ENCODE data around the gene SPR.

Gene SPR

DNA sequence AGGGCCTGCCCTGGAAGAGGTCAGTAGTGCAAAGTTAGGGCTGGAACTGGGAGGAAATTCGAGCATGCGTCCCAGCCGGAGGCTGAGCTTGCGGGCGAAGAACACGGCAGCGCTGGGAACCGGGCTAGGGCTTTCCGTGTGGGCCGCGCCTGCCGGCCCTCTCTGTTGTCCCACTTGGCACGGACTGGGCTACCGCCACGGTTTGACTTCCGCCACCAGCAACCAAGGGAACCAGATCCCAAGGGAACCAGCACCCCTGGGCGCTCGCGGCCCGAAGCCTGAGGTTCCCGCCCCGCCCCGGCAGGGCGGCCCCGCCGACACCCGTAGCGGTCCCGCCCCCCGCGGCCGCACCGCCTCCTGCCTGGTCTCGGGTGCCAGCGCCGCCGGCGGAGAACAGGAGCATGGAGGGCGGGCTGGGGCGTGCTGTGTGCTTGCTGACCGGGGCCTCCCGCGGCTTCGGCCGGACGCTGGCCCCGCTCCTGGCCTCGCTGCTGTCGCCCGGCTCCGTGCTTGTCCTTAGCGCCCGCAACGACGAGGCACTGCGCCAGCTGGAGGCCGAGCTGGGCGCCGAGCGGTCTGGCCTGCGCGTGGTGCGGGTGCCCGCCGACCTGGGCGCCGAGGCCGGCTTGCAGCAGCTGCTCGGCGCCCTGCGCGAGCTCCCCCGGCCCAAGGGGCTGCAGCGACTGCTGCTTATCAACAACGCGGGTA, at the start of gene SPR:
SPR (plus strand) TSS at position 377 of the 708 bp plus-strand sequence; CDS start at position 402, 25 bp downstream.
- DNase-seq = peak; percentile 65 to 68

DNA sequence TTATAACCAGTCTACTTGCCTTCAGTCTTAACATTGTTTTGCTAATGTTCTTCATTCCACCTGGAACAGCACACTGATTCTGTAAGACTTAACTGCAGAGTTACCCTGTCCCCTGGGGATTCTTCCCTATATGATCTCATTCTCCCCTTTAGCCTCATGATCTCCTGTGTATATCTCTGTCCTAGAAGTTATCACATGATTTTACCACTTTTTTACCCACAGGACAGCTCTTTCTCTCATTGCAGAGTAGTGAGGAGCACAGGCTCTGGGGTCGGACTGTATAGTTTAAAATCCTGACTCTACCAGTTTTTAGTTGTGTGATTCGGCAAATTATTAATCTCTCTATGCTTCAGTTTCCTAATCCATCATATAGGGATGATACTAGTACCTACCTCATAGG, 47.1 kb upstream of the SPR start:
- DNase-seq = no peak

- no peak for DNase-seq
Observed at GRCh38 chr2:72841462-72842125, 45.6 kb upstream of the SPR start.

DNA sequence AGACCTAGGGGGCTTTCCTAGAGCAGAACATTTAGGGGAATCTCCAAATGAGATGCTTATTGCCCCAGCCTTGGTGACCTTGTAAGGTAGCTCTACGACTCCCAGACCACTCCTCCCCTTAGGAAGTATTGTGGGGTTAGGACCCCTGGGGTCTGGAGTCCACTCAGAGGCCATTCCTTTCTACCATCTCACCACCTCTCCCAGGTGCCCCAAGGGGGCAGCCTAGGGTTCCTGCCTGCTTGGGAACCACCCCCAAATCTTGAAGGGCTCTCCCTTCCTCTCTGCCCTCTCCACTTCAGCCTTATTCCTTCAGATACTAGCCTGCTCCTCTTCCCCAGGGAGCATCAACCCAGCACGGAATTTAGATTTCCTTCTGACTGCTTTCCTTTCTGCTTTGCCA, 43.9 kb upstream of the SPR start:
- DNase-seq = no peak

- no peak for DNase-seq
Observed at GRCh38 chr2:72846171-72847095, 40.8 kb upstream of the SPR start.

DNA sequence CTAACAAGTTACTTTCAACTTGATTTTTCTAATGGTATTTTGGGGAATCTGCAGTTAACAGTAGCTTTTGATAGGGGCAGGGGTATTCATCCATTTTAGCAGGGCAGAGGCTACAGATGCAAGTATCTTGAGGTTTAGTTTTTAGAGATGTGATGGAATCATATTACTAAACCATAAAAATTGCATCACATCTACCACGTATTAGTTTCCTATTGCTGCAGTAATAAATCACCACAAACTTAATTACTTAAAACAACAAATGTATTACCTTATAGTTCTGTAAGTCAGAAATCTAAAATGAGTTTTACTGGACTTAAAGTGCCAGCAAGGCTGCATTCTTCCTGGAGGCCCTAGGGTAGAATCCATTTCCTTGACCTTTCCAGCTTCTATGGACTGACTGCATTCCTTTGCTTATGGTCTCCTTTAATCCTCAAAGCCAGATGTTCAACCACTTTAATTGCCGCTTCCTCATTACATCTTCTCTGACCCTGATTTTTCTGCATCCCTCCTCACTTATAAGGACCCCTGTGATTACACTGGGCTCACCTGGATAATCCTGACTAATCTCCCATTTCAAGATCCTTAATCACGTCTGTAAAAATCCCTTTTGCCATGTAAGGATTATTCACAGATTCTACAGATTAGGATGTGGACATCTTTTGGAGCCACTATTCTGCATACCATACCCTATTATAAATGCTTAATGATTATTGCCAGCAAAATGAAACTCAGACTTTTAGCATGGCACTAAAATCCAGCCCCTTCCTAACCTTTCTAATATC, 39.5 kb upstream of the SPR start:
- DNase-seq = no peak

DNA sequence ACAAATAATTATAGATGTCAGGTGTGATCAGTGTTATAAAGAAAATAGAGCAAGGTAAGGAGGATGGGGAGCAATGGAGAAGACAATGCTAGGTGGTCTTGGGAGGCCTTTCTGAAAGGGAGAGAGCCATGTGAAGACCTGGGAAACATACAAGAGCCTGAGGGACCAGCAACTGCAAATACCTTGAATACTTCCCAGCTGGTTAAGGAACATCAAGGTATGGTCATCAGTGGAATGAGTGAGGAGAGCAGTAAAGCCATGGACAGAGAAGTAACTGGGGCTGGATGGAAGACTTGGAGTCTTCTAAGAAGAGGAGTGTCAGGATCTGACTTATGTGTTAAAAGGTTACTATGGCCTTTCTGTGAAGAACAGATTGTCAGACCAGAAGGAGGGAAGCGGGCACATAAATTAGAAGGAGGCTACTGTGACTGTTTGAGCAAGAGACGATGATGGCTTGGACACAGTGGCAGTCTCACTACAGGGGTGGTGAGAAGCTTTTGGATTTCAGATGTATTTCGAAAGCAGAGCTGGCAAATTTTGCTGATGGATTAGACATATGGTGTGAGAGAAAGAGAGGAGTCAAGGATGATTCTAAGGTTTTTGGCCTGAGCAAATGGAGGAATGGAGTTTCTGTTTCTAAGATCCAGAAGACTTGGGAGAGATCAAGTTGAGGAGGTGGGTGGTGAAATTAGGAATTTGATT, 38.6 kb upstream of the SPR start:
- DNase-seq = no peak

DNA sequence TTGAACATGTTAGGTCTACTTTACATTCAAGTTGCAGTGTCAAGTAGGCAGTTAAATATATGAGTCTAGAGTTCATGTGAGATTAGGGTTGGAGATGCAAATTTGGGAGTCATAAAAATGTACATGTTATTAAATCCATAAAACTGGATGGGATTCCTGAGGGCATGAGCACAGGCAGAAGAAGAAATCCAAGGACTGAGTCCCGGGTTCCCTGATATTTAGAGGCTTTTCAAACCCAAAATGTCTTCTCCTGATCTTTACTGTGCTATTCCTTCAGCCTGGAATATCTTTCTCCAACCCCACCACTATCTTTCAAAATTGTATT, 38.1 kb upstream of the SPR start:
- DNase-seq = no peak

DNA sequence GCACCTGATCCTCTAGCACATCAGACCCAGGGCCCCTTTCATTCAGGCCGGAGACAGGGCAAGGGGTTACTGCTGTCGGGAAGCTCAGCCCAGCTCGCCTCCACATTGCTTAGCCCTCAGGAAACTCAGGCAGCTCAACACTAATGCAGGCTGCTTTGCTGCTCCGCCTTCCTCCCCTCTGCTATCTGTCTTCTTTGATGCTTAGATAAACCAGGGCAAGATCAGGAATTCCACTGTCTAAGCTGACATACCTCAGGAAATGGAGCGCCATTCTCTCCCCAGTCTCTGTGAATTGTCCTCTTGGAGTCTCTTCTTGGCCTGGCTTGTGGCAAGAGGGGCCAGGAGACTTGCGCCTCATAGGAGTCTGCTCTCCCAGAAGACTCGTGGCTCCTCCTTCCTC, 35.9 kb upstream of the SPR start:
- no peak for DNase-seq

- DNase-seq = peak; percentile 54 to 60
Observed at GRCh38 chr2:72859831-72860262, 27.4 kb upstream of the SPR start.

DNA sequence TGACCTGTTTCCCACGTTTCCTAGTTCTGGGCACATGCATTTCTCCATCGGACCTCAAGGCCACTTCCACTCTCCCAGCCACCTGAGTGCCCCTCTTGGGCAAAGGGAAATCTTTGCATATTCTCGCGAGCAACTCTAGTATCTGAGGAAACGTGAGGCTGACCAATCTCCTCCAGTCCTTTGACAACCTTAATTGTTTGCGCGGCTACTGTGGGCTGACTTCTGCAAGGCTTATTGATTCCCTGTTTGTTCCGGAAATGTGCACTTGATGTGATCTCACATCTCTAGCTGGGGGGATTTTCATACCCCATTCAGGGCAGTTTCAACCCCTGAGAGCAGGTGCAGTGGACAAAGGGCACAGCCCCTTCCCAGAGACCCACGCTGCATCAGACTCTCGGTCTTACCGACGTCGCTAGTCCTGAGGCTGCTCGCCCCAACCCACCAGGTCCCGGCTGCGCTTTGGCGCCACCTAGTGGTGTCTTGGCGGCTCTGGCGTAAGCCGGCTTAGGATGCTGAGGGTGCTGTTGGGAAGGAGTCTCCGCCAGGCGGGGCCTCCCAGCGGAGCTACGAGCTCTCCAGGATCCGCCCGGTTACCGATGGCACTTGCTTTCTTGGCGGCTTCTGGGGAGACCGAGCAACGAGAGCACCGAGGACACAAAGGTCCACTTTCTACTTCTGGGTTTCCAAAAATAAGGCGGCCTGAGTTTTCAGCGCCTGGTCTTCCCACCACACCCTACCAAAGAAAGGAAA, 24.8 kb upstream of the SPR start:
- peak; percentile 91 to 92 for DNase-seq

GRCh38 chr2:72863046-72863445, 24.2 kb upstream of the SPR start:
- DNase-seq = no peak

DNA sequence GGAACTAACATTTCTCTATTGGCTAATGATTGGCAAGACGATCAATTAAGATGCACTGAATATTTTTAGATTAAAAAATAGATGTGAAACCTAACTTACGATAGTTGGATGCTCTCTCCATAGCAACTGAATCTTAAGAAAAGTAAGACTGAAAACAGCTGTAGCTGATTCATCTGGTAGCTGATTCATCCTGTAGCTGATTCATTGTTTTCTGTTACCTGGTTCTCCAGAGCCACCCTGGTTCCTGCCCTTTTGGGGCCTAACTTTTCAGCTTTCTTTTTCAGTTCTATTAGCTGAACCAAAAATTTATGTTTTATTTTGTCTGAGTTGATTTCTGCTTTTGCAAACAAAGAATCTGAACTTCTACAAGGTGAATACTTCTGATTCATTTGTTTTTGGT, 22.7 kb upstream of the SPR start:
- DNase-seq = peak in 1 of 2 donors; percentile 16

DNA sequence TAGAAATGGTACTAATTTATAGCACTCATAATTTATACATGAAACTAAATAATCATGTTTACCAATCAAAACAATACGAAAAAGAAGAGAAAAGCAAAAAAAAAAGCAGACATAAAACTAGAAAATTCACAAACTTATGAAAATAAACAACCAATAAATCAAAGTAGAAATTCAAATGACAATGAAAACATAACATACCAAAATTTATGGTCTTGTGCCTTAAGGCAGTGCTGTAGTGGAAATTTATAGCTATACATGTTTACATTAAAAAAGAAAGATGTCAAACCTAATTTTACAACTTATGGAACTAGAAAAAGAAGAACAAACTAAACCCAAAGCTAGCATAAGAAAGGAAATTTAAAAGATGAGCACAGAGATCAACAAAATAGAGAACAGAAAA, 16.1 kb upstream of the SPR start:
- no peak for DNase-seq

GRCh38 chr2:72871880-72872279, 15.3 kb upstream of the SPR start:
- DNase-seq = no peak

- peak in 1 of 2 donors; percentile 23 for DNase-seq
Observed at GRCh38 chr2:72883356-72883962, 3.7 kb upstream of the SPR start.

DNA sequence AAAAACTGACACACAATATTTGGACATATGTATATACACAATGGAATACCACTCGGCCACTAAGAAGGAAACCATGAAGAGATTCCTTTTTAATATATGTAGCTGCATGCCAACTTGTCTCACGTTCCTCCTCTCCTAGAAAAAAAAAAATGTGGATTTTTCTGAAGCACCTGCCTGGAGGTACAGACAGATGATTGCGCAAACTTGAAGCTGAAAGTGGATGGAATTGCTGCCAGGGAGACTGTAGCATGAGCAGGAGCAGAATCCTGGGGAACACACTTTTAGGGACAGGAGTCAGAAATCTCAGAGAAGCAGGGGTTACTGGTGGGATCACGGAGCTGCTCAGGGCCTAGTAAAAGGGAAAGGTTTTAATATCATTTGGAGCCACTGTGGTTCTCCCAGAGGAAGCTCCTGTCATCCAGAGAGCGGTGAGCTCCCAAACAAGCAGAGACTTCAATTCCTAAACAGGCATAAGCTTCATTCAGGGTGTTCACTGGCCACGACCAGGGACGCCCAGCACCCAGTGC, 640 bp upstream of the SPR start:
- no peak for DNase-seq

- peak; percentile 51 to 65 for DNase-seq
Observed at GRCh38 chr2:72887740-72888437, 681 bp downstream of the SPR start.

- no peak for DNase-seq
Observed at GRCh38 chr2:72888438-72889202, 1.4 kb downstream of the SPR start.
